Lower leg skin (tissue), 4 donors: ENCODE results near the gene DNAJC18. TPM values are rescaled to one million over a fixed set of nuclear protein-coding genes. Genes with fewer than 3 reads are reported as not detected.

Experiments used
- DNase-seq, 2 donors: peaks; one replicate each; pipeline ENCODE4 v3.0.0-alpha.2; 2019; ENCODE audit warnings: low spot score in 2 of 2
- H3K4me3 ChIP-seq: fragments of 200-600 bp; sonication (generic); 2 replicates; pipeline ENCODE4 v1.5.1; 2017; ENCODE audit warnings: mild to moderate bottlenecking, low read depth; ENCODE audit not compliant: poor library complexity, severe bottlenecking
- CTCF ChIP-seq, 3 donors: fragments of 450-650 bp; IDR thresholded peaks; one replicate each; pipeline ENCODE4 v1.5.1; 2016; ENCODE audit warnings: antibody characterized with exemption in 3 of 3, mild to moderate bottlenecking in 3 of 3, moderate library complexity in 2 of 3
- POLR2A ChIP-seq, 2 donors: fragments of 450-650 bp; IDR thresholded peaks; one replicate each; pipeline ENCODE4 v1.6.1; 2016 to 2017; ENCODE audit warnings: antibody characterized with exemption in 2 of 2, mild to moderate bottlenecking in 1 of 2, moderate library complexity in 1 of 2
- WGBS, 2 donors: methylation state at CpG; one replicate each; pipeline ENCODE4 v1.1.5; 2018; 5-methylcytosine and 5-hydroxymethylcytosine counted together
- intact Hi-C: fragments of 100-400 bp; cut with DNase I; formaldehyde crosslinking; loops from one replicate; pipeline ENCODE4 v1.15.0; 2023; ENCODE audit warnings: low total_unique reads
- total RNA-seq, 4 donors: library from RNA; depleted of rRNA; stranded (reverse); fragments of >200 nt; gene quantifications; one replicate each; pipeline ENCODE4 v1.1.0, GENCODE V29; 2016

DNAJC18 gene
- total RNA-seq, 4 donors from 2014 or later = 1.6 to 5.9 (median 3.5) TPM

- WGBS, 2 donors = 61 to 88% methylated on average over 8 of the region's 8 CpGs
- DNase-seq = no peak
- intact Hi-C loops = no loop called here
- no peak overlapping the region for H3K4me3 ChIP-seq
- TF ChIP-seq POLR2A (IDR thresholded peaks at IDR 0.05) (no peak), CTCF (IDR thresholded peaks at IDR 0.05) (no peak)
These were observed 33.8 kb upstream of the DNAJC18 start for GRCh38 chr5:139473105-139473504.

GRCh38 chr5:139472386-139473030 is 33.2 kb upstream of the DNAJC18 start:
- H3K4me3 ChIP-seq = no peak overlapping the region
- intact Hi-C loops = no loop called here
- WGBS, 2 donors = 85 to 86% methylated on average over 13 to 15 of the region's 15 CpGs
- no peak for DNase-seq
- TF ChIP-seq POLR2A (IDR thresholded peaks at IDR 0.05) = no peak
- no peak for TF ChIP-seq CTCF (IDR thresholded peaks at IDR 0.05)

DNA sequence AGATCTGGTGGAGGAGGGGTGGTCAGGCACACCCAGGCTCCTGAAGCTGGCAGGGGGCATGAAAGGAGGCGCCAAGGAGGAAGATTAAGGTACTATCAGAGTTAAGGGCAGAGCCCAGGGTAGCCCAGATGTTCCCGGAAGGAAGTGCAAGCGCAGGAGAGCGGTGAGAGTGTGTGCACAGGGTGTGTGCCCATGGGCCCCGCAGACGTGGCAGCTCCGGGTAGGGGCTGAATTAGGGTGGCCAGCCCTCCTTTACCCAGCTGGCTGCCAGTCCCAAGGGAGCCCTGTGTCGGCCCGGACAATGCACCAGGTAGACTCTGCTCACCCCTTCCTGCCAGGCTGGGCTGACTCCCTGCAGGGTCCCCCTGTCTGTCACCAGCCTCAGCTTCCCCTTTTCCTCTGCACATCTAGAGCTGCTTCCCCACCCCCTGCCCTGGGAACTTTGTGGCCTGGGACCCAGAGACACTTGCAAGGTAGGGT is 31.5 kb upstream of the DNAJC18 start, which contains the start of gene SMIM33:
Gene SMIM33, plus strand, starts transcription at position 184 of the 480 bp plus-strand sequence. Its CDS starts 118 bp downstream, at position 302.
- intact Hi-C loops = no loop called here
- TF ChIP-seq CTCF (IDR thresholded peaks at IDR 0.05) (no peak), POLR2A (IDR thresholded peaks at IDR 0.05) (no peak)
- 49 to 64% methylated on average over 9 of the region's 9 CpGs for WGBS, 2 donors
- H3K4me3 ChIP-seq = no peak within 1 kb of the TSS
- no peak for DNase-seq

DNA sequence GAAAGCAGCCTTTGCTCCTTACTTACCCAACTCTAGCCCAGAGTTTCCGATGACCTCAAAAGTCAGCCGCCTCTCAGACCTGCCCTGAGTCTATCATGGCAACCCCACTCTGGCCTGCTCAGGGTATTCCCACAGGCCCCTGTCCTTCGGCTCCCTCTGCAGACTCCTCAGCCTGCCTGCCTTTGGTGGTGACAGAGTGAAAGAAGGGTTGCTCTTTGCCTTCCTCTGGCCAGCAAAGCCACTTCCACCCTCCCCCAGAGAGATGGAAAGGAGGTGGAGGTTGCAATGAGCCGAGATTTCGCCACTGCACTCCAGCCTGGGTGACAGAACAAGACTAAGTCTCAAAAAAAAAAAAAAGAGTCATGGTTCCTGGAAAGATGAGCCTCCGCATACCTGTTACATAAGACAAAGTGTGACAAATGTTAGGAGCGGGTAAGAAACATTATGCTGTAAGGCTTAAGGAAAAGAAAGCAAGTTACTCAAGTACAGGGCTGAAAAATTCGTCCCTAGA is 29.2 kb upstream of the DNAJC18 start:
- intact Hi-C loops = no loop called here
- no peak overlapping the region for H3K4me3 ChIP-seq
- WGBS, 2 donors = 75 to 80% methylated on average over 8 of the region's 8 CpGs
- DNase-seq = no peak
- TF ChIP-seq POLR2A (IDR thresholded peaks at IDR 0.05) (no peak), CTCF (IDR thresholded peaks at IDR 0.05) (no peak)

- DNase-seq = no peak
- TF ChIP-seq CTCF (IDR thresholded peaks at IDR 0.05) (no peak), POLR2A (IDR thresholded peaks at IDR 0.05) (no peak)
- intact Hi-C loops = no loop called here
- no peak within 1 kb of the TSS for H3K4me3 ChIP-seq
- WGBS, 2 donors = 75 to 82% methylated on average over 8 to 10 of the region's 10 CpGs
These were observed 23.4 kb upstream of the DNAJC18 start, which contains the start of gene ECSCR for GRCh38 chr5:139462586-139463276. TSS of gene ECSCR (minus strand) at chr5:139462743. CDS start at chr5:139462670, 73 bp downstream.
